Uterus (tissue), 4 donors: ENCODE measurements around the gene FYN. TPM values are rescaled to one million over a fixed set of nuclear protein-coding genes. Genes with fewer than 3 reads are reported as not detected.
A peak's percentile ranks its signal among the peaks of the same experiment; 100 is the strongest.

Experiments
- DNase-seq, 2 donors: peaks; one replicate each; pipeline ENCODE4 v3.0.0-alpha.2; 2019 to 2020
- H3K27ac ChIP-seq, 2 donors: fragments of 200-600 bp; sonication (generic); 1 replicate in 1 of 2; 2 replicates in 1 of 2; pipeline ENCODE4 v1.5.1; 2016 to 2018
- H3K27me3 ChIP-seq, 2 donors: fragments of 200-600 bp; sonication (generic); one replicate each; pipeline ENCODE4 v1.5.1; 2018 to 2019; ENCODE audit warnings: control low read depth in 1 of 2
- H3K36me3 ChIP-seq, 2 donors: fragments of 200-600 bp; sonication (generic); one replicate each; pipeline ENCODE4 v1.5.1; 2019; ENCODE audit warnings: control low read depth in 1 of 2
- H3K4me1 ChIP-seq, 2 donors: fragments of 200-600 bp; sonication (generic); one replicate each; pipeline ENCODE4 v1.5.1; 2018 to 2019; ENCODE audit warnings: control low read depth in 1 of 2
- H3K4me3 ChIP-seq, 2 donors: fragments of 200-600 bp; sonication (generic); 1 replicate in 1 of 2; 2 replicates in 1 of 2; pipeline ENCODE4 v1.5.1; 2018 to 2019; ENCODE audit warnings: mild to moderate bottlenecking in 1 of 2
- H3K9me3 ChIP-seq, 2 donors: fragments of 200-600 bp; sonication (generic); one replicate each; pipeline ENCODE4 v1.5.1; 2019; ENCODE audit warnings: control low read depth in 1 of 2
- CTCF ChIP-seq, 4 experiments: fragments of 200-600 bp in 2 of 4; fragments of 450-650 bp in 2 of 4; sonication (generic) in 2 of 4; IDR thresholded peaks; one replicate each; pipeline ENCODE4 v1.5.1; 2016 to 2019; ENCODE audit warnings: antibody characterized with exemption in 4 of 4, mild to moderate bottlenecking in 2 of 4, moderate library complexity in 1 of 4
- POLR2A ChIP-seq, 2 donors: fragments of 450-650 bp; IDR thresholded peaks; one replicate each; pipeline ENCODE4 v1.6.1; 2016; ENCODE audit warnings: antibody characterized with exemption in 2 of 2, mild to moderate bottlenecking in 1 of 2, moderate library complexity in 1 of 2
- intact Hi-C: fragments of 100-400 bp; cut with DNase I; formaldehyde crosslinking; loops from one replicate; pipeline ENCODE4 v1.15.1; 2023; ENCODE audit warnings: low total_unique reads
- total RNA-seq, 4 donors: library from RNA; depleted of rRNA in 3 of 4; stranded (reverse); fragments of >200 nt in 3 of 4; gene quantifications; one replicate each; pipeline versions ENCODE4 v1.1.0 to v1.2.4, GENCODE V29; 2014 to 2023
- donor health status: DM: yes; HTN: yes; CAD: no.

The FYN gene
- total RNA-seq, 4 donors from 2014 or later = 50.7 to 208 (median 135) TPM

DNA sequence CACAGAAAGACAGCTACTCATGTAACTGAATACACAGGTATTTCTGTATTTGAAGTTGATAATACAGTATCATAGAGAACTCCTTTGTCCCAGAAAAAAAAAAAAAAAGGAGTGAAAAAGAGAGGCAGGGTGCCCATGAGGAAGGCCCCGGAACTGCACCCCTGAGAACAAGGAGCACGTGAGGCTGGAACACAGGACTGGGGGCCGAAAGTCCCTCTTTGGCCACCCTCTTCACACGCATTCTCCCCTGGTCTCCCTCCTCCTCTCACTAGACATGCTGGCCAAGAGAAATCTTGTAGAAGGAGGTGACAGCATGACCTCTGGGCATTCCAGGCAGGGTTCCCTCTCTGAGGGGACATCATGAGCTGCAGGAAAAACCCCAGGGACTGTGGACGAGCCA, 204.8 kb downstream of the FYN start:
- H3K27me3 ChIP-seq = no peaks in the 10 kb centered on the region
- intact Hi-C loops = no loop called here
- peaks cover 5 to 10% of the 10 kb centered on the region in 2 donors for H3K4me1 ChIP-seq
- no peak for DNase-seq
- peak overlapping the region in 1 of 2 donors; percentile 17 for H3K27ac ChIP-seq
- no peak overlapping the region for H3K4me3 ChIP-seq
- H3K36me3 ChIP-seq = no peaks in the 10 kb centered on the region
- H3K9me3 ChIP-seq = no peaks in the 10 kb centered on the region
- TF ChIP-seq CTCF (IDR thresholded peaks at IDR 0.05) (peak in 1 of 4 experiments; percentile 20), POLR2A (IDR thresholded peaks at IDR 0.05) (no peak)

- peaks cover 8 to 11% of the 10 kb centered on the region in 2 donors for H3K4me1 ChIP-seq
- H3K27me3 ChIP-seq = no peaks in the 10 kb centered on the region
- no peak overlapping the region for H3K27ac ChIP-seq
- DNase-seq = no peak
- intact Hi-C loops = no loop called here
- TF ChIP-seq CTCF (IDR thresholded peaks at IDR 0.05) (no peak), POLR2A (IDR thresholded peaks at IDR 0.05) (no peak)
- H3K9me3 ChIP-seq = no peaks in the 10 kb centered on the region
- no peaks in the 10 kb centered on the region for H3K36me3 ChIP-seq
- H3K4me3 ChIP-seq = no peak overlapping the region
Measured at GRCh38 chr6:111667931-111668330, 205.3 kb downstream of the FYN start.

DNA sequence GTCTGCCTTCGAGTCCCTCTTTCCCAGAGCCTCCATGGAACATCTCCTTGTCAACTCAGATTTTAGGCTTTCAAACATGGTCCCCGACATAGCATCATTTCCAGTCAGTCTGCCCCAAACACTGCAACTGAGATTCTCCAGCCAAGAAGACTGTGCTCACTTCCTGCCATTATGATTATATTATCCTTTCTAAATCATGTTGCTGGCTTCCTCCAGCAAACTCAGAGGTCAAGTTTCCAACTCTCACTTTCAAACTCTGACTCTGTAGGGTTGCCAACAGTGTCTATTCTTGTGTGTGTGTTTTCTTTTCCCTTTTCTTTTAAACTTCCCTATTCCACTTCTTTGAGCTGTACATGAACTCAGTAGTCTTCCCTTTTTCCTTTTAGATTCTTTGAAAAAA, 206.4 kb downstream of the FYN start:
- Histone ChIP-seq H3K27me3 (no peaks in the 10 kb centered on the region), H3K4me3 (no peak overlapping the region), H3K9me3 (no peaks in the 10 kb centered on the region), H3K36me3 (no peaks in the 10 kb centered on the region), H3K4me1 (peaks cover 10 to 11% of the 10 kb centered on the region in 2 donors), H3K27ac (peak overlapping the region; percentile 55 to 63)
- intact Hi-C loops = no loop called here
- TF ChIP-seq CTCF (IDR thresholded peaks at IDR 0.05) (no peak), POLR2A (IDR thresholded peaks at IDR 0.05) (no peak)
- peak in 1 of 2 donors; percentile 38 for DNase-seq

DNA sequence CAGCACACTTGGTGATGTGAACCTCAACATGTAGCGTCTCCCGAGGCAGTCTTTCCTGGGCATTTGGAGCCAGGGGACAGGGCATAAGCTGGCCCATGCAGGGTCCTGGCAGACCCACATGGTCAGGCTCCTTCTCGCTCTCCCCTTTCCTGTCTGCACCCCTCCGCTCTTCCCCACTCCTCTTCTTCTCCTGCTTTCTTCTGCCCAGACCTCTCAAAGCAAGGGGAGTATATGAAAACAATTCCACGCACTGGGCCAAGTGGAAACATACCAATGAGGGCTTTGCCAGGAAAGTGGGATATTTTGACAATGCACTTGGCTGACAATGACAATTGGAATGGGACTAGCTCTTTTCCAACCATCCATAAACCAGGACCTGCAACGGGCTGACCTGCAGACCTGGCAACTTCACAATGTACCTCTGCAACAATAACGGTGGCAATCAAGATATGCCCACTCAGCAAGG, 208.7 kb downstream of the FYN start:
- peak overlapping the region; percentile 77 to 90 for H3K27ac ChIP-seq
- no peaks in the 10 kb centered on the region for H3K36me3 ChIP-seq
- H3K9me3 ChIP-seq = no peaks in the 10 kb centered on the region
- H3K4me3 ChIP-seq = no peak overlapping the region
- peak in 1 of 2 donors; percentile 38 for DNase-seq
- H3K4me1 ChIP-seq = peaks cover 11 to 15% of the 10 kb centered on the region in 2 donors
- intact Hi-C loops = no loop called here
- TF ChIP-seq POLR2A (IDR thresholded peaks at IDR 0.05) (no peak), CTCF (IDR thresholded peaks at IDR 0.05) (no peak)
- H3K27me3 ChIP-seq = no peaks in the 10 kb centered on the region

- peak overlapping the region; percentile 77 to 90 for H3K27ac ChIP-seq
- H3K27me3 ChIP-seq = no peaks in the 10 kb centered on the region
- peaks cover 11 to 15% of the 10 kb centered on the region in 2 donors for H3K4me1 ChIP-seq
- peak; percentile 73 to 75 for DNase-seq
- no peaks in the 10 kb centered on the region for H3K9me3 ChIP-seq
- H3K4me3 ChIP-seq = no peak overlapping the region
- intact Hi-C loops = no loop called here
- H3K36me3 ChIP-seq = no peaks in the 10 kb centered on the region
- TF ChIP-seq POLR2A (IDR thresholded peaks at IDR 0.05) = no peak
- TF ChIP-seq CTCF (IDR thresholded peaks at IDR 0.05) = no peak
Measured at GRCh38 chr6:111663692-111664564, 209.3 kb downstream of the FYN start.
